ENCODE measurements around the gene SDK1.
"Not testable (repeated sequence)": the region's sequence is repeated elsewhere in the genome, so short reads cannot be mapped to it uniquely, and the experiment has no call there.

Gene SDK1

GRCh38 chr7:4314316-4314715, 1013.3 kb downstream of the SDK1 start:
- not testable (repeated sequence) for DNase-seq

Measured in right hindlimb (tissue), 1 donor.